ENCODE results near the gene FAM171A2. TPM values are rescaled to one million over a fixed set of nuclear protein-coding genes. Genes with fewer than 3 reads are reported as not detected.

Gene FAM171A2
- polyA plus RNA-seq, 2 of the 4 experiments (the other 2 are of a cell fraction): 1.8 to 3.9 TPM

DNA sequence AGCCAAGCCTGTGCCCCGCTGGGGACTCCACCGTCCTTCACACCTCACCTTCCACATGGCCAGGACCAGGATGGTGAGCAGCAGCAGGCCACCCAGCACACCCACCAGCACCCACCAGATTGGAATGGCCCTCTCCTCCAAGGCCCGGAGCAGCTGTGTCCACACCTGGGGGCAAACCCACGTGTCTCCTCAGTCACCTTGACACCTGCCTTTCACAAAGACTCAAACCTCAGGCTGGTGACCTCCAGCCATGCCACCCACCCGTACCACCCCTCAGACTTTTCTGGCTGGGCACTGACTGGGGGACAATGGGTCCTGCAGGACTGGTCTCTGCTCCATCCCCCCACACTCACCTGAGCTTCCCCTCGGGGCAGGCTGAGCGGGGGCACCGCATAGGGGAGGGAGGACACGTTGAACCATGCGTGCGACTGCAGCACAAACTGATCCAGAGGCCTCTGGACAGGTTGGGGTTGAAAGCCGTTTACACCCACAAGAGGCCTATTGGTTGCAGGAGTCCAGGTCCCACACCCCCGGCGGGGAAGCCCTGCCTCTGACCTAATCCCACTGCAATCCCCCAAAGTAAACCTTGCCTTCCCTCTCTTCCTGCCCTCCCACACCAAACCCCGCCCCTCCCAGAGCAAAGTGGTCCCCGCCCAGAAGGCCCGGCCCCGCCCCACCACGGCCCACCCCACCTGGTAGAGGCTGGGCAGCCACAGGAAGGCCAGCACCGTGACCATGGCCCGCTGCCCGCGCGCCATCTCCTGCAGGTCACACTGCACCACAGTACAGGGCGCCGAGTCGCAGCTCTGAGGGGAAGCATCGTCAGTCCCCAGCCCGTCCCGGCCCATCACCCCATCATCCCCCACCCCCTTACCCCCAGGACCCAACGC lies 10.9 kb upstream of the FAM171A2 start:
- Histone ChIP-seq H3K4me3 (no peak overlapping the region), H3K27ac (no peak overlapping the region), H3K4me1 (no peaks in the 10 kb centered on the region), H3K9me3 (no peaks in the 10 kb centered on the region), H3K4me2 (no peak overlapping the region)
- ChIA-PET POLR2A (no interaction called here), CTCF (interaction anchor here (0.6 to 13.4 kb wide), 10 partner anchors 11 to 217 kb away, joined by 3 to 140 read pairs (median 8); partner anchors contain the start of gene FAM171A2)
- WGBS (ENCODE audit: missing lambda C conversion rate): 81% methylated on average over 18 of the region's 31 CpGs
- no peak for FAIRE-seq
- ATAC-seq: peak; percentile 7 to 30; a peak in 3 of 6 replicates
- no peak for DNase-seq (ENCODE audit: low read depth in 1 of 2, low spot score in 1 of 2)
- TF ChIP-seq, protein P1, sequence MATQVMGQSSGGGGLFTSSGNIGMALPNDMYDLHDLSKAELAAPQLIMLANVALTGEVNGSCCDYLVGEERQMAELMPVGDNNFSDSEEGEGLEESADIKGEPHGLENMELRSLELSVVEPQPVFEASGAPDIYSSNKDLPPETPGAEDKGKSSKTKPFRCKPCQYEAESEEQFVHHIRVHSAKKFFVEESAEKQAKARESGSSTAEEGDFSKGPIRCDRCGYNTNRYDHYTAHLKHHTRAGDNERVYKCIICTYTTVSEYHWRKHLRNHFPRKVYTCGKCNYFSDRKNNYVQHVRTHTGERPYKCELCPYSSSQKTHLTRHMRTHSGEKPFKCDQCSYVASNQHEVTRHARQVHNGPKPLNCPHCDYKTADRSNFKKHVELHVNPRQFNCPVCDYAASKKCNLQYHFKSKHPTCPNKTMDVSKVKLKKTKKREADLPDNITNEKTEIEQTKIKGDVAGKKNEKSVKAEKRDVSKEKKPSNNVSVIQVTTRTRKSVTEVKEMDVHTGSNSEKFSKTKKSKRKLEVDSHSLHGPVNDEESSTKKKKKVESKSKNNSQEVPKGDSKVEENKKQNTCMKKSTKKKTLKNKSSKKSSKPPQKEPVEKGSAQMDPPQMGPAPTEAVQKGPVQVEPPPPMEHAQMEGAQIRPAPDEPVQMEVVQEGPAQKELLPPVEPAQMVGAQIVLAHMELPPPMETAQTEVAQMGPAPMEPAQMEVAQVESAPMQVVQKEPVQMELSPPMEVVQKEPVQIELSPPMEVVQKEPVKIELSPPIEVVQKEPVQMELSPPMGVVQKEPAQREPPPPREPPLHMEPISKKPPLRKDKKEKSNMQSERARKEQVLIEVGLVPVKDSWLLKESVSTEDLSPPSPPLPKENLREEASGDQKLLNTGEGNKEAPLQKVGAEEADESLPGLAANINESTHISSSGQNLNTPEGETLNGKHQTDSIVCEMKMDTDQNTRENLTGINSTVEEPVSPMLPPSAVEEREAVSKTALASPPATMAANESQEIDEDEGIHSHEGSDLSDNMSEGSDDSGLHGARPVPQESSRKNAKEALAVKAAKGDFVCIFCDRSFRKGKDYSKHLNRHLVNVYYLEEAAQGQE (IDR thresholded peaks at IDR 0.05): no peak
- TF ChIP-seq JUNB (IDR thresholded peaks at IDR 0.05) (no peak), SMC3 (IDR thresholded peaks at IDR 0.05) (no peak), EHMT2 (IDR thresholded peaks at IDR 0.05; ENCODE audit: low read depth) (no peak), NR3C1 (IDR thresholded peaks at IDR 0.05) (no peak), NPAS2 (CRISPR knock-in tag; IDR thresholded peaks at IDR 0.05; ENCODE audit: borderline replicate concordance) (no peak), KDM5A (IDR thresholded peaks at IDR 0.05) (no peak), MAZ (IDR thresholded peaks at IDR 0.05; ENCODE audit: borderline replicate concordance, low read depth, low read length) (no peak), RFX5 (IDR thresholded peaks at IDR 0.05) (no peak), HOXB5 (CRISPR knock-in tag; IDR thresholded peaks at IDR 0.05) (no peak), CBX2 (IDR thresholded peaks at IDR 0.05; ENCODE audit: borderline replicate concordance, low read depth) (no peak), NFE2L2 (conservative IDR thresholded peaks at IDR 0.05; ENCODE audit: low read length) (no peak)
- TF ChIP-seq, protein P2, sequence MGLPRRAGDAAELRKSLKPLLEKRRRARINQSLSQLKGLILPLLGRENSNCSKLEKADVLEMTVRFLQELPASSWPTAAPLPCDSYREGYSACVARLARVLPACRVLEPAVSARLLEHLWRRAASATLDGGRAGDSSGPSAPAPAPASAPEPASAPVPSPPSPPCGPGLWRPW (IDR thresholded peaks at IDR 0.05): no peak
- TF ChIP-seq, protein P3, sequence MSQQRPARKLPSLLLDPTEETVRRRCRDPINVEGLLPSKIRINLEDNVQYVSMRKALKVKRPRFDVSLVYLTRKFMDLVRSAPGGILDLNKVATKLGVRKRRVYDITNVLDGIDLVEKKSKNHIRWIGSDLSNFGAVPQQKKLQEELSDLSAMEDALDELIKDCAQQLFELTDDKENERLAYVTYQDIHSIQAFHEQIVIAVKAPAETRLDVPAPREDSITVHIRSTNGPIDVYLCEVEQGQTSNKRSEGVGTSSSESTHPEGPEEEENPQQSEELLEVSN (IDR thresholded peaks at IDR 0.05; ENCODE audit: borderline replicate concordance, low read depth): no peak

DNA sequence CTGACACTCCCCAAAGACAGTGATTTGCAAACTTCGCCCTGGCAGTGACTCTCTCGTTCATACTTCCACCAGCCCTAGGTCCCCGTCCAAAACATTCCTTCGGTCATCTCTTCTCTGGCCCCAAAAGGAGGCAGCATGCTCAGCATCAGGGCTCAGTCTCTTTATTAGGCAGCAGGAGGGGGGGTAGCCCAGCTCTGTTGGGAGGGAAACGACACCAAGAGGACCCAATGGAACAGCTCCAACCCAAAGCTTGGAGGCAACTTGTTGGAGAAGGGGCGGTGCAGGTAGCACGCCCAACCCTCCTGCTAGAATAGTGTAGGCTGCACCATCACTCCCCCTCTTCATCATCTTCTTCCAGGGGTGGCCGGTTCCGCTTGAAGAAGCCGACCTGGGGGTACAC lies 8.4 kb upstream of the FAM171A2 start:
- Histone ChIP-seq H3K27ac (no peak overlapping the region), H3K9me3 (no peaks in the 10 kb centered on the region), H3K4me2 (no peak overlapping the region), H3K4me3 (no peak overlapping the region), H3K4me1 (no peaks in the 10 kb centered on the region)
- POLR2A ChIA-PET: no interaction called here
- no peak for DNase-seq (ENCODE audit: low read depth in 1 of 2, low spot score in 1 of 2)
- no peak for ATAC-seq
- TF ChIP-seq JUN (IDR thresholded peaks at IDR 0.05) (no peak), SMC3 (IDR thresholded peaks at IDR 0.05) (no peak), PHF8 (IDR thresholded peaks at IDR 0.05; ENCODE audit: borderline replicate concordance, low read depth) (no peak), HDAC2 (IDR thresholded peaks at IDR 0.05) (no peak), TFCP2L1 (CRISPR knock-in tag; IDR thresholded peaks at IDR 0.05) (no peak), ZFP36 (IDR thresholded peaks at IDR 0.05; ENCODE audit: borderline replicate concordance, partially characterized antibody) (no peak), MYC (IDR thresholded peaks at IDR 0.05; ENCODE audit: borderline replicate concordance, low read length) (no peak), ESRRA (IDR thresholded peaks at IDR 0.05; ENCODE audit: borderline replicate concordance, low read length) (no peak), POLR2A (IDR thresholded peaks at IDR 0.05; ENCODE audit: low read length) (no peak), JUNB (IDR thresholded peaks at IDR 0.05) (no peak), HOXB5 (CRISPR knock-in tag; IDR thresholded peaks at IDR 0.05) (no peak), EHMT2 (IDR thresholded peaks at IDR 0.05; ENCODE audit: low read depth) (no peak), ZSCAN20 (CRISPR knock-in tag; IDR thresholded peaks at IDR 0.05) (no peak), FOXS1 (CRISPR knock-in tag; IDR thresholded peaks at IDR 0.05) (no peak), NR3C1 (IDR thresholded peaks at IDR 0.05) (no peak), RNF2 (IDR thresholded peaks at IDR 0.05; ENCODE audit: borderline replicate concordance, low read depth) (no peak)
- TF ChIP-seq, protein P4, sequence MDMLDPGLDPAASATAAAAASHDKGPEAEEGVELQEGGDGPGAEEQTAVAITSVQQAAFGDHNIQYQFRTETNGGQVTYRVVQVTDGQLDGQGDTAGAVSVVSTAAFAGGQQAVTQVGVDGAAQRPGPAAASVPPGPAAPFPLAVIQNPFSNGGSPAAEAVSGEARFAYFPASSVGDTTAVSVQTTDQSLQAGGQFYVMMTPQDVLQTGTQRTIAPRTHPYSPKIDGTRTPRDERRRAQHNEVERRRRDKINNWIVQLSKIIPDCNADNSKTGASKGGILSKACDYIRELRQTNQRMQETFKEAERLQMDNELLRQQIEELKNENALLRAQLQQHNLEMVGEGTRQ (IDR thresholded peaks at IDR 0.05): no peak
- TF ChIP-seq, protein P1 (IDR thresholded peaks at IDR 0.05): no peak
- TF ChIP-seq, protein P5, sequence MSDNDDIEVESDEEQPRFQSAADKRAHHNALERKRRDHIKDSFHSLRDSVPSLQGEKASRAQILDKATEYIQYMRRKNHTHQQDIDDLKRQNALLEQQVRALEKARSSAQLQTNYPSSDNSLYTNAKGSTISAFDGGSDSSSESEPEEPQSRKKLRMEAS (IDR thresholded peaks at IDR 0.05): no peak
- no peak for FAIRE-seq
- WGBS (ENCODE audit: missing lambda C conversion rate): 78% methylated on average over 10 of the region's 10 CpGs
- CTCF ChIA-PET: interaction anchor here (0.8 to 13.4 kb wide), 7 partner anchors 11 to 650 kb away, joined by 3 to 140 read pairs (median 4); partner anchors contain the start of genes FAM171A2 and GRN
